HG03571 (cell line): ENCODE results near the gene KIF15.

Experiments
- ATAC-seq: cut with Tn5 transposase; IDR thresholded peaks from one replicate; pipeline ENCODE4 v1.9.1; 2021; ENCODE audit not compliant: unreplicated experiment

Gene KIF15

GRCh38 chr3:44874308-44874707, 112.7 kb downstream of the KIF15 start, which contains the start of gene TGM4:
TGM4 (plus strand) TSS chr3:44874608; CDS start chr3:44874679, 71 bp downstream.
- no peak for ATAC-seq

- ATAC-seq, result no peak
These were observed 114.0 kb downstream of the KIF15 start for GRCh38 chr3:44875596-44875995.

GRCh38 chr3:44877333-44877732, 115.7 kb downstream of the KIF15 start:
- no peak for ATAC-seq

- ATAC-seq, result no peak
These were observed 118.7 kb downstream of the KIF15 start for GRCh38 chr3:44880284-44880683.

- ATAC-seq, result no peak
These were observed 121.8 kb downstream of the KIF15 start for GRCh38 chr3:44883213-44883955.

GRCh38 chr3:44883999-44884431, 122.4 kb downstream of the KIF15 start:
- ATAC-seq, result no peak

- ATAC-seq, result no peak
These were observed 124.0 kb downstream of the KIF15 start for GRCh38 chr3:44885618-44886017.

GRCh38 chr3:44886561-44886960, 125.0 kb downstream of the KIF15 start:
- ATAC-seq, result no peak

GRCh38 chr3:44887101-44887500, 125.5 kb downstream of the KIF15 start:
- ATAC-seq, result no peak

- ATAC-seq, result no peak
These were observed 128.7 kb downstream of the KIF15 start for GRCh38 chr3:44890258-44890657.

GRCh38 chr3:44890852-44891251, 129.3 kb downstream of the KIF15 start:
- ATAC-seq, result no peak

- ATAC-seq, result no peak
These were observed 131.1 kb downstream of the KIF15 start for GRCh38 chr3:44892689-44893088.

GRCh38 chr3:44893097-44893496, 131.5 kb downstream of the KIF15 start:
- ATAC-seq, result no peak

GRCh38 chr3:44894485-44894884, 132.9 kb downstream of the KIF15 start:
- ATAC-seq, result no peak

- no peak for ATAC-seq
These were observed 134.8 kb downstream of the KIF15 start for GRCh38 chr3:44896440-44896839.

GRCh38 chr3:44899683-44900367, 138.2 kb downstream of the KIF15 start:
- no peak for ATAC-seq

- ATAC-seq, result no peak
These were observed 141.0 kb downstream of the KIF15 start for GRCh38 chr3:44902628-44903027.
